Measurements from ENCODE around the gene RTEL1.

- no peak for TF ChIP-seq POLR2A (IDR thresholded peaks at IDR 0.05)
- no peak for TF ChIP-seq CTCF (IDR thresholded peaks at IDR 0.05)
- no peak for TF ChIP-seq POLR2AphosphoS5 (IDR thresholded peaks at IDR 0.05)
- TF ChIP-seq EP300 (IDR thresholded peaks at IDR 0.05): no peak
Measured at GRCh38 chr20:63645218-63645617, 12.9 kb upstream of the RTEL1 start.
